GM18951 (cell line): ENCODE data around the gene CPNE4.

Experiments
- POLR2A ChIP-seq: IDR thresholded peaks from 4 replicates; pipeline ENCODE4 v1.6.1; 2011; ENCODE audit warnings: mild to moderate bottlenecking; ENCODE audit not compliant: insufficient read length, insufficient read depth; ENCODE audit errors: extremely low read depth
- in situ Hi-C: fragments of 300-500 bp; cut with MboI; formaldehyde crosslinking; loops from one replicate; pipeline ENCODE4 v1.12.0; 2022; ENCODE audit warnings: low sequenced_read_pairs, mixed read lengths, inconsistent platforms; ENCODE audit not compliant: unreplicated experiment

CPNE4 gene

DNA sequence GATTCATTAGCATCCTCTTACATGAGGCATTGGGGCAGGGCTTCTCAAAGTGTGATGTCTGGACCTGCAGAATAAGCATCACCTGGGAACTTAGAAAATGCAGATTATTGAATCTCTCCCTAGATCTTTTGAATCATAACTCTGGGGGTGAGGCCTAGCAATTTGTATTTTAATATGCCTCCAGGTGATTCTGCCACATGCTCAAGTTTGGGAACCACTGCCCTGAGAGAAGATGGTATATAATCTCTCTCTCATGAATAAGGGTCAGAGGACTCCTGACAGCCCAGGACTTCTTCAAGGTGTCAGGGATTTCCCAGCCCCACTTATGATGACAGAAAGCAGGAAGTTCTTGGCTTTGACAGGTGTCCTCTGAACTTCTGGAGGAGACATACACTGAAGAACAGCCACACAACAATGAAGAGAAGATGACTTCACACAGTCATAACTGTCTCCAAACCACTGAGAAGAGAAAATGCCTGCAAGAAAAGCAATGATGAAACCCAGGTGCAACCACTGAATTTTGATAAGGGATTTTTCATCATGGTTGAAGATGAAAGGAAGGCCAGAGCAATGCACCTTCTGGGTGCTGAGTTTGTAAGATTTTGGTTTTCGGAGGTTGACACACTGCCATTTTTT is 320.1 kb downstream of the CPNE4 start:
- in situ Hi-C loops, result no loop called here
- no peak for TF ChIP-seq POLR2A

DNA sequence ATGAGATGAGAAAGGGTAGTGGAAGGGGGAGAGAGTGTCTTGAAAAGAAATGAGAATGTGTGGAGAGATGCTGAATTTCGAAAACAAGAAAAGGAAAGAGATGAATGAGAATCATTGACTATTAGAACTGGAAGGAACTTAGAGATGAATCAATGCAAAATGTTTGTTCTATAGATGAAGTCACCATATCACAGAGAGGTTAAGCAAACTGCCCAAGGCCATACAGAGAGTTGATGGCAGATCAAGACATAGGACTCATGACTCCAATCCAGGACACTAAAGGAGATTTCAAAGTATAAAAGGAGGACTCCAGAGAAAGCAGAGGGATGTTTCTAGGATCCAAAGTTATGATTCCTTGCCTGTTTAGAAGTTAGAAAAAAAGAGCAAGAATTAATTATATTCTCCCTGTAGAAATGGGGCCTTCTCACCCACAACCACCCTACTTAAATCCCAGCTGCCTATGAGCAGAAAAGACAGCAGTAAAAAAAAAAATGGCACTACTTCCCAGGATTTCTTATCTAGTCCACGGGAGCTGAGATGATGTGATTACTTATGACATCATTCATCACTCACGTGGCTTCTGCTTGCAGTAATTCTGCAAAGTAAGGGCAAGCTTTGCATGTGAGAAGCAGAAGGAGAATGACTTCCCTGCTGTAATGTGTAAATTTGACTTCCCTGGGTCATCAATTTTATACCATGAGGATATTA is 321.2 kb downstream of the CPNE4 start:
- in situ Hi-C loops, result no loop called here

DNA sequence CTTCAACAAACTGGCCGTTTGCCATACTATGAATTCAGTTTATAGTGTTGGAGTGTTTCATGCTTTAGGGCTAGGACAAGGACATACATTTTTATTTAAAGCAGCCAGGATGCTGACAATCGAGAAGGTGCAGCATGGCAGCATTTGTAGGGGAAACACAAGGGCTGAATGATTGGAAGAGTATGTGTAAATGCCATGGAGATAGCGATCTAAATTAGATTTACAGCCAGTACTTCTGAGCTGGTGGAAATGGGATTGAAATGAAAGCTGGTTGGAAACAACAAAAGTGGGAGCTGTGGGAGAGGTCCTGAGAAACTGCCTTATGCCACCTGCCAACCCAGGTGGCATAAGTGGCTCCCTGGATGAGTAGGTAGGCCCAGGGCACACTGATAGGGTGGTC is 322.2 kb downstream of the CPNE4 start:
- in situ Hi-C loops, result no loop called here

More for the DNA sequence above, 321.2 kb downstream of the CPNE4 start:
- TF ChIP-seq POLR2A, result no peak

GRCh38 chr3:131711114-131711768 is 323.6 kb downstream of the CPNE4 start:
- TF ChIP-seq POLR2A, result no peak

More for the DNA sequence above, 322.2 kb downstream of the CPNE4 start:
- no peak for TF ChIP-seq POLR2A

GRCh38 chr3:131708241-131708640 is 326.6 kb downstream of the CPNE4 start:
- TF ChIP-seq POLR2A, result no peak
- in situ Hi-C loops, result no loop called here

More at GRCh38 chr3:131711114-131711768, 323.6 kb downstream of the CPNE4 start:
- in situ Hi-C loops, result no loop called here

- no peak for TF ChIP-seq POLR2A
Measured at GRCh38 chr3:131705558-131706051, 329.2 kb downstream of the CPNE4 start.

DNA sequence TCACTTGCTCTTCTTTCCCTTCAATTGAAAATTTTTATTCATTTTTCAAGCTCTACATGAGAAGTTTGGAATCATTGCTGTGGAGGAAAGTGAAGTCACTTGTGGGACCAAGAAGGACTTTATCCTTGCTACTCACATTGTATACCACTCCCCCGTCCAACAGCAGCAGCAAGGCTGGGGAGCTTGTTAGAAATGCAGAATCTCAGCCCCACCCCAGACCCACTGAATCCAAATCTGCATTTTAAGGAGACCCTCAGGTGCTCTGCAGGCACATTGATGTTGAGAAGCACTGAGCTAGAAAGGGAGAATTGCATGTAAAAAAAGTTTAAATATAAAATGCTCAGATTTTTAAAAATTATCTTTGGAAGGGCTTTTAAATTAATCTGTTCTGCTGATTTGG is 329.7 kb downstream of the CPNE4 start:
- in situ Hi-C loops, result no loop called here
- TF ChIP-seq POLR2A, result no peak

More at GRCh38 chr3:131705558-131706051, 329.2 kb downstream of the CPNE4 start:
- in situ Hi-C loops, result no loop called here

GRCh38 chr3:131704098-131704497 is 330.7 kb downstream of the CPNE4 start:
- in situ Hi-C loops, result no loop called here
- TF ChIP-seq POLR2A, result no peak

DNA sequence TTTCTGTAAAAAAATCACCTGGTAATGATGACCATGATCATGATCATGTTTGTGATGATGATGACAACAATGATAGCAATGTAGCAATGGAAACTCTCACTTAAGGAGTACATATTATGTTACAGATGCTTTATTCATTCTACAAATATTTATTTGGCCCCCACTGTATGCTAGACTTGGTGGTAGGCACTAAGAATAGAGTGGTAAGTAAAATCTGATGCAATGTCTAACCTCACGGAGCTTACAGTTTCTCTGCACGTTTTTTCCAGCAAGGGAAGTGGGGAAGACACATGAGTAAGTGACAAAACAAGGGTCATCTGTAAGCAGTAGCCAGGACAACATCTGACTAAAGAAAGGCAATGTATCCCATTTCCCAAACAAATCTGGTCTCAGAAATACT is 332.7 kb downstream of the CPNE4 start:
- in situ Hi-C loops, result no loop called here

DNA sequence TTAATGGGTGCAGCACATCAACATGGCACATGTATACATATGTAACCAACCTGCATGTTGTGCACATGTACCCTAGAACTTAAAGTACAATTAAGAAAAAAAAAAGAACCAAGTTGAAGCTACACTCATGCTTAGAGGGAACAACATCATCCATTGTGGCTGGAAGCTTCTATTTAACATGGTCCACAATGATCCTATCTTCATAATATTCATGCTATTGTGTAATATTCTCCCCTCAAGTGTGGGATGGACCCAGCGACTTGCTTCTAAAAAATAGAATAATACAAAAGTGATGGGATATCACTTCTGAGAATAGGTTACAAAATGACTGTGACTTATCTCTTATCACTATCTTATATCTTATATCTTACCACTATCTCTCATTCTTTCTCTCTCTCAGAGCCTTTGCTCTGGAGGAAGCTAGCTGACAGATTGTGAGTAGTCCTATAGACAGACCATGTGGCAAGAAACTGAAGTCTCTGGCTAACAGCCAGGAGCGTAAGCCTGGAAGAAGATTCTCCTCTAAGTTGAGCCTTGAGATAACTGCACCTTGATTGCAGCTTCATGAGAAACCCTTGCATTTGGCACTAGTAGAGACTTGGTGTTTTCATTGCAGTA is 333.6 kb downstream of the CPNE4 start:
- in situ Hi-C loops, result no loop called here
- no peak for TF ChIP-seq POLR2A

More for the DNA sequence above, 332.7 kb downstream of the CPNE4 start:
- no peak for TF ChIP-seq POLR2A

- in situ Hi-C loops, result no loop called here
- TF ChIP-seq POLR2A, result no peak
Measured at GRCh38 chr3:131699001-131699400, 335.8 kb downstream of the CPNE4 start.

DNA sequence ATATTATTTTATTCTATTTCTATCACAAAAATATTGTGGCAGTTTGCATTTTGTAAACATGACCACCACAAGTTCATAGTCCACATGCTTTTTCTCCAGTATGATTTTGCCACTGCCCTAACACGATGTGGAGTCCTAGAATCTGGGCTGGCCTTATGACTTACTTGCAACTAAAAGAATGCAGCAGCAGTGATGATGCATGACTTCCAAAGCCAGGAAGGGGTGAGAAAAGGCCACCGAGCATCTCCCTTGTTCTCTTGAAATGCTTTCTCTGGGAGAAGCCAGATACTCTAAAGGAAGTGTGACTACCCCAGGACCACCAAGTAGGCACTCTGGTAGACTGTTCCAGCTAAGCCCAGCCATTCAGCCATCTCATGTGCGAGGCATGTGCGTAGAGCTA is 340.4 kb downstream of the CPNE4 start:
- in situ Hi-C loops, result no loop called here
- TF ChIP-seq POLR2A, result no peak

DNA sequence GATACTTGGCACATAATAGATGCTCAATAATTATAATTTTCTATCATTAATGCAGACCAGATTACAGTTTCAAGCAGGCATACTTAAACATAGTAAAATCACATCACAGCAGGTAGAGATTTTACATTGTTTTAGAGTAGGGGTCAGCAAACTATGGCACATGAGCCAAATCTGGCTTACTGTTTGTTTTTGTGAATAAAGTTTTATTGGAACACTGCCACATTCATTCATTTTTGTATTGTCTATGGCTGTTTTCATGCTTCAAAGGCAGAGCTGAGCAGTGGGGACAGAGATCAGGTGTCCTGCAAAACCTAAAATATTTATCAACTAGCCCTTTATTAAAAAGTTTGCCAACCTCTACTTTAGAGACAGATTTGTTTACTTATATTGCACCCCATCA is 342.5 kb downstream of the CPNE4 start:
- in situ Hi-C loops, result no loop called here
- no peak for TF ChIP-seq POLR2A
